B cell (primary cell): ENCODE measurements around the gene COBL. TPM values are rescaled to one million over a fixed set of nuclear protein-coding genes. Genes with fewer than 3 reads are reported as not detected.

Experiments used
- ATAC-seq: fragments of 200-7000 bp; cut with Tn5 transposase; one replicate; pipeline ENCODE4 v1.10.0; 2021; ENCODE audit warnings: low read depth, mild to moderate bottlenecking, moderate number of reproducible peaks, moderate library complexity
- CTCF ChIA-PET: fragments of 350-600 bp; sonication (Branson Sonifier 250); formaldehyde crosslinking; loops from one replicate; lab custom pipeline; 2021; ENCODE audit warnings: antibody characterized with exemption, inconsistent platforms; lab: Charles Lee
- POLR2A ChIA-PET: fragments of 350-600 bp; sonication (Branson Sonifier 250); formaldehyde crosslinking; loops from one replicate; lab custom pipeline; 2021; ENCODE audit warnings: antibody characterized with exemption; lab: Charles Lee
- DNase-seq: peaks from one replicate; pipeline ENCODE4 v3.0.0; 2013
- H2AFZ ChIP-seq: 2 replicates; pipeline ENCODE4 v1.6.1; 2012; ENCODE audit warnings: mild to moderate bottlenecking, low read depth, low read length; ENCODE audit not compliant: insufficient read depth, poor library complexity, severe bottlenecking
- H3K27ac ChIP-seq, 2 donors: 1 replicate in 1 of 2; 2 replicates in 1 of 2; pipeline ENCODE4 v1.5.1; 2012 to 2013; ENCODE audit warnings: low read length in 2 of 2, mild to moderate bottlenecking in 2 of 2, moderate library complexity in 1 of 2
- H3K27me3 ChIP-seq, 4 experiments: fragments of 200-600 bp in 1 of 4; sonication (generic) in 1 of 4; replicated peaks in 1 of 4; 1 replicate in 2 of 4; 2 replicates in 2 of 4; pipeline versions ENCODE4 v1.6.1 to v1.7.0; 2013 to 2016; ENCODE audit warnings: low read length in 3 of 4, mild to moderate bottlenecking in 2 of 4, mixed read lengths in 1 of 4, moderate library complexity in 1 of 4; ENCODE audit not compliant: insufficient read depth in 4 of 4, control insufficient read depth in 3 of 4; ENCODE audit errors: control extremely low read depth in 1 of 4
- H3K36me3 ChIP-seq, 2 experiments: replicated peaks in 1 of 2; 1 replicate in 1 of 2; 2 replicates in 1 of 2; pipeline versions ENCODE4 v1.6.1 to v1.7.1; 2013; ENCODE audit warnings: low read length in 1 of 2; ENCODE audit not compliant: insufficient read depth in 2 of 2, control insufficient read depth in 1 of 2; ENCODE audit errors: control extremely low read depth in 1 of 2, extremely low read depth in 1 of 2
- H3K4me1 ChIP-seq, 2 donors: fragments of 200-600 bp in 1 of 2; sonication (generic) in 1 of 2; 1 replicate in 1 of 2; 2 replicates in 1 of 2; pipeline versions ENCODE4 v1.5.1 to v1.6.1; 2013 to 2017; ENCODE audit warnings: low read length in 2 of 2; ENCODE audit not compliant: control insufficient read depth in 2 of 2, insufficient read depth in 2 of 2
- H3K4me2 ChIP-seq: replicated peaks from 2 replicates; pipeline ENCODE3; 2012; ENCODE audit warnings: mild to moderate bottlenecking, low read depth, low read length; ENCODE audit not compliant: poor library complexity, severe bottlenecking
- H3K4me3 ChIP-seq, 5 experiments: fragments of 200-600 bp in 1 of 5; sonication (generic) in 1 of 5; 1 replicate in 3 of 5; 2 replicates in 2 of 5; pipeline versions ENCODE4 v1.5.1 to v1.7.0; 2011 to 2016; ENCODE audit warnings: low read length in 4 of 5, mild to moderate bottlenecking in 4 of 5, low read depth in 2 of 5, control low read depth in 1 of 5, moderate library complexity in 1 of 5; ENCODE audit not compliant: insufficient read depth in 1 of 5; ENCODE audit errors: control extremely low read depth in 1 of 5, extremely low read depth in 1 of 5
- H3K79me2 ChIP-seq: fragments of 200-600 bp; sonication (generic); one replicate; pipeline ENCODE4 v1.6.0; 2016; ENCODE audit warnings: low read length; ENCODE audit not compliant: control insufficient read depth, insufficient read depth
- H3K9ac ChIP-seq: fragments of 200-600 bp; sonication (generic); 2 replicates; pipeline ENCODE4 v1.6.1; 2017; ENCODE audit warnings: mild to moderate bottlenecking, low read length, moderate library complexity
- H3K9me3 ChIP-seq, 3 donors: one replicate each; pipeline versions ENCODE4 v1.6.1 to v1.7.1; 2013; ENCODE audit warnings: low read length in 2 of 3; ENCODE audit not compliant: control insufficient read depth in 2 of 3, insufficient read depth in 1 of 3; ENCODE audit errors: control extremely low read depth in 1 of 3
- H4K20me1 ChIP-seq: 2 replicates; pipeline ENCODE4 v1.6.0; 2012; ENCODE audit warnings: mild to moderate bottlenecking, low read length; ENCODE audit not compliant: insufficient read depth, control insufficient read depth, poor library complexity, severe bottlenecking
- H3K27ac Mint-ChIP-seq: one replicate; pipeline ENCODE4 v1.8.0; 2021; ENCODE audit warnings: mixed read lengths
- H3K27me3 Mint-ChIP-seq: one replicate; pipeline ENCODE4 v1.8.0; 2021; ENCODE audit warnings: mixed read lengths
- H3K4me1 Mint-ChIP-seq: one replicate; pipeline ENCODE4 v1.8.0; 2021; ENCODE audit warnings: mixed read lengths
- H3K4me3 Mint-ChIP-seq: one replicate; pipeline ENCODE4 v1.8.0; 2021; ENCODE audit warnings: mixed read lengths
- H3K9me3 Mint-ChIP-seq: one replicate; pipeline ENCODE4 v1.8.0; 2022; ENCODE audit warnings: mixed read lengths; ENCODE audit not compliant: insufficient read depth
- EZH2 ChIP-seq: IDR thresholded peaks from 2 replicates; pipeline ENCODE4 v1.6.1; 2012; ENCODE audit warnings: borderline replicate concordance, low read depth, mild to moderate bottlenecking, moderate library complexity, low read length; ENCODE audit not compliant: insufficient read depth, poor library complexity, severe bottlenecking
- WGBS: methylation state at CpG from one replicate; pipeline ENCODE4 v1.1.5; 2013; ENCODE audit warnings: missing lambda C conversion rate; ENCODE audit not compliant: insufficient coverage; 5-methylcytosine and 5-hydroxymethylcytosine counted together
- intact Hi-C: fragments of 100-400 bp; cut with micrococcal nuclease; formaldehyde crosslinking; loops from one replicate; pipeline ENCODE4 v1.10.0; 2022
- polyA plus RNA-seq: library from polyadenylated mRNA; depleted of rRNA; stranded (reverse); fragments of >200 nt; gene quantifications from 2 replicates; pipeline ENCODE4 v1.2.3, GENCODE V29; 2012
- total RNA-seq, 2 donors: library from RNA; stranded (reverse); fragments of 120-200 nt in 1 of 2; gene quantifications; 1 replicate in 1 of 2; 2 replicates in 1 of 2; pipeline versions ENCODE4 v1.2.3 to v1.2.4, GENCODE V29; 2013 to 2022
- TF ChIP-seq, protein P1 (sequence below): fragments of 200-600 bp; IDR thresholded peaks from one replicate; pipeline ENCODE4 v1.8.0; 2022; ENCODE audit warnings: antibody characterized with exemption, mild to moderate bottlenecking

COBL gene
- total and polyA plus RNA-seq, 2 donors (not counting 1 experiment from before 2014, with no cell fraction given) = not detected

- H3K9ac ChIP-seq = no peak overlapping the region
- no peaks in the 10 kb centered on the region for H3K79me2 ChIP-seq
- no peak overlapping the region for H2AFZ ChIP-seq
- H3K9me3 ChIP-seq = no peaks in the 10 kb centered on the region
- Mint-ChIP-seq H3K9me3 (no peaks in the 10 kb centered on the region), H3K4me3 (no peak overlapping the region), H3K27me3 (no peaks in the 10 kb centered on the region), H3K4me1 (no peaks in the 10 kb centered on the region), H3K27ac (no peak overlapping the region)
- no peaks in the 10 kb centered on the region for H3K27me3 ChIP-seq
- H3K4me1 ChIP-seq = no peaks in the 10 kb centered on the region
- ChIA-PET CTCF (no interaction called here), POLR2A (no interaction called here)
- no peak for TF ChIP-seq EZH2
- TF ChIP-seq, protein P1, sequence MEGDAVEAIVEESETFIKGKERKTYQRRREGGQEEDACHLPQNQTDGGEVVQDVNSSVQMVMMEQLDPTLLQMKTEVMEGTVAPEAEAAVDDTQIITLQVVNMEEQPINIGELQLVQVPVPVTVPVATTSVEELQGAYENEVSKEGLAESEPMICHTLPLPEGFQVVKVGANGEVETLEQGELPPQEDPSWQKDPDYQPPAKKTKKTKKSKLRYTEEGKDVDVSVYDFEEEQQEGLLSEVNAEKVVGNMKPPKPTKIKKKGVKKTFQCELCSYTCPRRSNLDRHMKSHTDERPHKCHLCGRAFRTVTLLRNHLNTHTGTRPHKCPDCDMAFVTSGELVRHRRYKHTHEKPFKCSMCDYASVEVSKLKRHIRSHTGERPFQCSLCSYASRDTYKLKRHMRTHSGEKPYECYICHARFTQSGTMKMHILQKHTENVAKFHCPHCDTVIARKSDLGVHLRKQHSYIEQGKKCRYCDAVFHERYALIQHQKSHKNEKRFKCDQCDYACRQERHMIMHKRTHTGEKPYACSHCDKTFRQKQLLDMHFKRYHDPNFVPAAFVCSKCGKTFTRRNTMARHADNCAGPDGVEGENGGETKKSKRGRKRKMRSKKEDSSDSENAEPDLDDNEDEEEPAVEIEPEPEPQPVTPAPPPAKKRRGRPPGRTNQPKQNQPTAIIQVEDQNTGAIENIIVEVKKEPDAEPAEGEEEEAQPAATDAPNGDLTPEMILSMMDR = no peak
- no peak overlapping the region for H3K4me3 ChIP-seq
- no peak overlapping the region for H3K27ac ChIP-seq
- no peak for DNase-seq
- no peaks in the 10 kb centered on the region for H3K36me3 ChIP-seq
- no peak for ATAC-seq
- WGBS = 80% methylated on average over 5 of the region's 11 CpGs
- no peak overlapping the region for H3K4me2 ChIP-seq
- H4K20me1 ChIP-seq = no peaks in the 10 kb centered on the region
- intact Hi-C loops = no loop called here
These were observed 96.4 kb downstream of the COBL start for GRCh38 chr7:51220226-51220625.

DNA sequence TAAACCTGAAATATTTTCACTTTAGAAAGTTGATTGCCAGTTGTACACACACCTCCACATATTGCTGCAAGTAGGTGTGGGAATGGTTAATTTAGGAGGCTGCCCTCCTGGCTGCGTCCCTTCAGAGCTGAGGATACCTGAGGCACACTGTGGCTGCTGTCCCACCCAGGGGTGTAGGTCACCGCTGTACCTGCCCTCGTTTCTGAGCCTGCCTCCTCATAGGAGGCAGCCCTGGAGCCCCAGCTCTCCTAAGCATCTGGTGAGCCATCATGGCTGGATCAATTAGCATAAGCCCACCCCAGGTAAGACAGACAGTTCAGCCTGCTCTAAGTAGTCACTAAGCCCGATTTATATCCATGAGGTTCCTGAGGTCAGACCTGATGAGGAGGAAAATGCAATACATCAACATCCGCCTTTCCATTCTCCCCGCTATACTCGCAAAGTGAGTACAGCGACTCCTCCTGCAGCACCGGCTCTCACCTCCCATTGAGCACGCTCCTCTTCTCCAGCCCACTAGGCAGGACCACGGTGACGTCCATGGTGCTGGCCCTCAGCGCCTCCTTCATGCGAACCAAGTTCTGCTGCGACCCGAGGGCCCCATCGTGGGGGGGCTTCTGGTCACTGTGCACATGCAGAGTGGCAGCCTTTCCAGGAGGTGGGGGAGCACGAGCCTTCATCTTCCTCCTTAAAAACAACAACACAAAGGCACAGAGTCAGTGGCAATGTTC lies 97.2 kb downstream of the COBL start:
- Histone ChIP-seq H3K27ac (no peak overlapping the region), H4K20me1 (no peaks in the 10 kb centered on the region), H2AFZ (no peak overlapping the region), H3K4me3 (no peak overlapping the region), H3K4me1 (no peaks in the 10 kb centered on the region), H3K9ac (no peak overlapping the region), H3K27me3 (no peaks in the 10 kb centered on the region), H3K36me3 (no peaks in the 10 kb centered on the region), H3K79me2 (no peaks in the 10 kb centered on the region), H3K4me2 (no peak overlapping the region), H3K9me3 (no peaks in the 10 kb centered on the region)
- Mint-ChIP-seq H3K27me3 (no peaks in the 10 kb centered on the region), H3K4me3 (no peak overlapping the region), H3K4me1 (no peaks in the 10 kb centered on the region), H3K9me3 (no peaks in the 10 kb centered on the region), H3K27ac (no peak overlapping the region)
- whole genome bisulfite sequencing = 92% methylated on average over 18 of the region's 18 CpGs
- ChIA-PET POLR2A (no interaction called here), CTCF (no interaction called here)
- no peak for TF ChIP-seq EZH2
- TF ChIP-seq, protein P1 = no peak
- DNase-seq = no peak
- intact Hi-C loops = no loop called here
- ATAC-seq = no peak
